Measurements from ENCODE around the gene GRAMD2B. TPM values are rescaled to one million over a fixed set of nuclear protein-coding genes. Genes with fewer than 3 reads are reported as not detected.

Gene GRAMD2B
- total RNA-seq, 1 experiment from 2014 or later, result 6.7 TPM

DNA sequence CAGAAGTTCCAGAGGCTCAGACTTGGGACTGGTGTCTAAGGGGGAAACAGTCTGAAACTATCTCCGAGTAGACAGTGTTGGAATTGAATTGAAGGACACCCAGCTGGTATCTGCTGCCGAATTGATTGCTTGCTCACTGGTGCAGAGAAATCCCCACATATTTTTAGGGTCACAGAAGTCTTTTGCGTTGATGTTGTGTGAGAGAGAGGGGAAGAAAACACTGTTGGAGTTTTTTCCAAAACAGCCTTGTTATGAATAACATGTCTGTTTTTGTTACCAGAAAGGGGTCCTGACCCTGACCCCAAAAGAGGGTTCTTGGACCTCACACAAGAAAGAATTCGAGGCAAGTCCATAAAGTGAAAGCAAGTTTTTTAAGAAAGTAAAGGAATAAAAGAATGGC lies 90.5 kb downstream of the GRAMD2B start:
- Mint-ChIP-seq H3K4me3 (no peak overlapping the region), H3K27ac (peak overlapping the region in 1 of 3 experiments; percentile 22; a peak in 1 of 7 replicates), H3K9me3 (peaks cover 3% of the 10 kb centered on the region in 2 experiments; a peak in 1 of 5 replicates), H3K27me3 (ENCODE audit: low read depth) (no peaks in the 10 kb centered on the region; the same call in 1 of the 2 replicates), H3K36me3 (ENCODE audit: insufficient read depth in 1 of 3, low read depth in 3 of 3) (peaks cover 0 to 3% (median 0%) of the 10 kb centered on the region in 3 experiments; a peak in 2 of 7 replicates), H3K4me1 (peaks cover 7 to 9% of the 10 kb centered on the region in 2 experiments)
- Histone ChIP-seq H3K27ac (ENCODE audit: insufficient read length, low read depth, low read length) (no peak overlapping the region), H3K4me2 (ENCODE audit: insufficient read depth, insufficient read length, low read length) (no peak overlapping the region), H3K79me1 (ENCODE audit: insufficient read depth, low read depth, low read length, poor library complexity, severe bottlenecking) (no peaks in the 10 kb centered on the region), H2BK120ac (ENCODE audit: low read depth, low read length, poor library complexity, severe bottlenecking) (no peak overlapping the region), H3K18ac (ENCODE audit: insufficient read length, low read depth, low read length) (no peak overlapping the region), H3K4ac (ENCODE audit: low read depth, low read length) (no peak overlapping the region), H4K8ac (replicated peaks; ENCODE audit: insufficient read length, low read depth, low read length) (no peak overlapping the region), H3K23ac (ENCODE audit: insufficient read length, low read depth, low read length) (no peak overlapping the region), H3K56ac (ENCODE audit: insufficient read length, low read depth, low read length) (no peak overlapping the region), H2BK15ac (ENCODE audit: low read depth, low read length) (no peak overlapping the region), H3K79me2 (ENCODE audit: insufficient read depth, low read length) (no peaks in the 10 kb centered on the region), H4K91ac (ENCODE audit: insufficient read length, low read depth, low read length) (no peak overlapping the region), H3K9ac (ENCODE audit: extremely low read depth, insufficient read length, low read length) (no peak overlapping the region), H2AK5ac (ENCODE audit: insufficient read length, low read length) (no peak overlapping the region), H3T11ph (ENCODE audit: low read length) (no peak overlapping the region), H3K14ac (ENCODE audit: insufficient read depth, low read length) (no peak overlapping the region), H3K9me3 (ENCODE audit: control insufficient read depth, low read depth, low read length) (no peaks in the 10 kb centered on the region), H4K20me1 (ENCODE audit: control insufficient read depth, insufficient read depth, insufficient read length) (no peaks in the 10 kb centered on the region), H2BK5ac (ENCODE audit: insufficient read length, low read length) (no peak overlapping the region), H2BK12ac (ENCODE audit: insufficient read length, low read depth, low read length) (no peak overlapping the region), H2AFZ (ENCODE audit: low read length) (no peak overlapping the region), H4K5ac (ENCODE audit: insufficient read length, low read depth, low read length) (no peak overlapping the region), H3K27me3 (ENCODE audit: insufficient read depth, low read length) (no peaks in the 10 kb centered on the region), H3K23me2 (ENCODE audit: insufficient read length, low read depth, low read length, poor library complexity, severe bottlenecking) (no peaks in the 10 kb centered on the region), H2BK20ac (ENCODE audit: low read depth, low read length, poor library complexity, severe bottlenecking) (no peak overlapping the region), H3K4me1 (ENCODE audit: insufficient read depth, low read length) (peaks cover 3% of the 10 kb centered on the region; the same call in 1 of the 2 replicates)
- DNase-seq, result no peak
- TF ChIP-seq, protein P1, sequence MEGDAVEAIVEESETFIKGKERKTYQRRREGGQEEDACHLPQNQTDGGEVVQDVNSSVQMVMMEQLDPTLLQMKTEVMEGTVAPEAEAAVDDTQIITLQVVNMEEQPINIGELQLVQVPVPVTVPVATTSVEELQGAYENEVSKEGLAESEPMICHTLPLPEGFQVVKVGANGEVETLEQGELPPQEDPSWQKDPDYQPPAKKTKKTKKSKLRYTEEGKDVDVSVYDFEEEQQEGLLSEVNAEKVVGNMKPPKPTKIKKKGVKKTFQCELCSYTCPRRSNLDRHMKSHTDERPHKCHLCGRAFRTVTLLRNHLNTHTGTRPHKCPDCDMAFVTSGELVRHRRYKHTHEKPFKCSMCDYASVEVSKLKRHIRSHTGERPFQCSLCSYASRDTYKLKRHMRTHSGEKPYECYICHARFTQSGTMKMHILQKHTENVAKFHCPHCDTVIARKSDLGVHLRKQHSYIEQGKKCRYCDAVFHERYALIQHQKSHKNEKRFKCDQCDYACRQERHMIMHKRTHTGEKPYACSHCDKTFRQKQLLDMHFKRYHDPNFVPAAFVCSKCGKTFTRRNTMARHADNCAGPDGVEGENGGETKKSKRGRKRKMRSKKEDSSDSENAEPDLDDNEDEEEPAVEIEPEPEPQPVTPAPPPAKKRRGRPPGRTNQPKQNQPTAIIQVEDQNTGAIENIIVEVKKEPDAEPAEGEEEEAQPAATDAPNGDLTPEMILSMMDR (conservative IDR thresholded peaks at IDR 0.05), result no peak
- no CpG with 5 or more reads among the region's 4 CpGs for WGBS (ENCODE audit: extremely low coverage, insufficient read length, low lambda C conversion rate)
